ENCODE measurements around the gene FER. TPM values are rescaled to one million over a fixed set of nuclear protein-coding genes. Genes with fewer than 3 reads are reported as not detected.
"Not testable (repeated sequence)": the region's sequence is repeated elsewhere in the genome, so short reads cannot be mapped to it uniquely, and the experiment has no call there.

The FER gene
- total RNA-seq, 1 donor from 2014 or later: 75.4 TPM

GRCh38 chr5:108945094-108945493 is 197.4 kb downstream of the FER start:
- FAIRE-seq (no peak), DNase-seq (ENCODE audit: low spot score in 2 of 2) (no peak)

GRCh38 chr5:108946008-108946407 is 198.3 kb downstream of the FER start:
- FAIRE-seq: no peak
- DNase-seq (ENCODE audit: low spot score in 2 of 2): no peak

- no peak for DNase-seq (ENCODE audit: low spot score in 2 of 2)
- FAIRE-seq: no peak
Observed at GRCh38 chr5:108947164-108947563, 199.5 kb downstream of the FER start.

- DNase-seq (ENCODE audit: low spot score in 2 of 2) (no peak), FAIRE-seq (peak; percentile 36)
Observed at GRCh38 chr5:108950276-108950675, 202.6 kb downstream of the FER start.

GRCh38 chr5:108953940-108954339 is 206.2 kb downstream of the FER start:
- FAIRE-seq (no peak), DNase-seq (ENCODE audit: low spot score in 2 of 2) (no peak)

- no peak for FAIRE-seq
Observed at GRCh38 chr5:108957333-108957732, 209.6 kb downstream of the FER start.

GRCh38 chr5:108966910-108967309 is 219.2 kb downstream of the FER start:
- DNase-seq (ENCODE audit: low spot score in 2 of 2) (no peak), FAIRE-seq (no peak)

More at GRCh38 chr5:108957333-108957732, 209.6 kb downstream of the FER start:
- no peak for DNase-seq (ENCODE audit: low spot score in 2 of 2)

GRCh38 chr5:108974594-108974993 is 226.9 kb downstream of the FER start:
- FAIRE-seq (no peak), DNase-seq (ENCODE audit: low spot score in 2 of 2) (no peak)

- no peak for FAIRE-seq
Observed at GRCh38 chr5:108975697-108976096, 228.0 kb downstream of the FER start.

GRCh38 chr5:108983461-108984092 is 235.9 kb downstream of the FER start:
- DNase-seq (ENCODE audit: low spot score in 2 of 2) (no peak), FAIRE-seq (no peak)

More at GRCh38 chr5:108975697-108976096, 228.0 kb downstream of the FER start:
- DNase-seq (ENCODE audit: low spot score in 2 of 2): no peak

- FAIRE-seq: peak; percentile 8
- DNase-seq (ENCODE audit: low spot score in 2 of 2): no peak
Observed at GRCh38 chr5:108989761-108990392, 242.2 kb downstream of the FER start.

GRCh38 chr5:108992396-108993085 is 244.8 kb downstream of the FER start:
- DNase-seq (ENCODE audit: low spot score in 2 of 2): not testable (repeated sequence)

GRCh38 chr5:108993440-108993839 is 245.7 kb downstream of the FER start:
- not testable (repeated sequence) for DNase-seq (ENCODE audit: low spot score in 2 of 2); FAIRE-seq

More at GRCh38 chr5:108992396-108993085, 244.8 kb downstream of the FER start:
- FAIRE-seq: not testable (repeated sequence)

GRCh38 chr5:108997720-108998119 is 250.0 kb downstream of the FER start:
- DNase-seq (ENCODE audit: low spot score in 2 of 2) (no peak), FAIRE-seq (no peak)

GRCh38 chr5:108998216-108998615 is 250.5 kb downstream of the FER start:
- DNase-seq (ENCODE audit: low spot score in 2 of 2): no peak
- FAIRE-seq: no peak

GRCh38 chr5:109003928-109004327 is 256.2 kb downstream of the FER start:
- no peak for DNase-seq (ENCODE audit: low spot score in 2 of 2)
- no peak for FAIRE-seq

- DNase-seq (ENCODE audit: low spot score in 2 of 2) (no peak), FAIRE-seq (no peak)
Observed at GRCh38 chr5:109005297-109006009, 257.8 kb downstream of the FER start.

GRCh38 chr5:109006129-109006528 is 258.4 kb downstream of the FER start:
- no peak for DNase-seq (ENCODE audit: low spot score in 2 of 2)
- no peak for FAIRE-seq

GRCh38 chr5:109016300-109016699 is 268.6 kb downstream of the FER start:
- no peak for FAIRE-seq
- no peak for DNase-seq (ENCODE audit: low spot score in 2 of 2)

GRCh38 chr5:109022056-109022455 is 274.4 kb downstream of the FER start:
- FAIRE-seq: no peak
- no peak for DNase-seq (ENCODE audit: low spot score in 2 of 2)

- not testable (repeated sequence) for DNase-seq (ENCODE audit: low spot score in 2 of 2); FAIRE-seq
Observed at GRCh38 chr5:109025729-109026128, 278.0 kb downstream of the FER start.

Data from frontal cortex (tissue), 4 donors.